ENCODE measurements around the gene SASH3. TPM values are rescaled to one million over a fixed set of nuclear protein-coding genes. Genes with fewer than 3 reads are reported as not detected.

Gene SASH3
- total and polyA plus RNA-seq, 8 donors: 2.3 to 62.9 (median 4.1) TPM

DNA sequence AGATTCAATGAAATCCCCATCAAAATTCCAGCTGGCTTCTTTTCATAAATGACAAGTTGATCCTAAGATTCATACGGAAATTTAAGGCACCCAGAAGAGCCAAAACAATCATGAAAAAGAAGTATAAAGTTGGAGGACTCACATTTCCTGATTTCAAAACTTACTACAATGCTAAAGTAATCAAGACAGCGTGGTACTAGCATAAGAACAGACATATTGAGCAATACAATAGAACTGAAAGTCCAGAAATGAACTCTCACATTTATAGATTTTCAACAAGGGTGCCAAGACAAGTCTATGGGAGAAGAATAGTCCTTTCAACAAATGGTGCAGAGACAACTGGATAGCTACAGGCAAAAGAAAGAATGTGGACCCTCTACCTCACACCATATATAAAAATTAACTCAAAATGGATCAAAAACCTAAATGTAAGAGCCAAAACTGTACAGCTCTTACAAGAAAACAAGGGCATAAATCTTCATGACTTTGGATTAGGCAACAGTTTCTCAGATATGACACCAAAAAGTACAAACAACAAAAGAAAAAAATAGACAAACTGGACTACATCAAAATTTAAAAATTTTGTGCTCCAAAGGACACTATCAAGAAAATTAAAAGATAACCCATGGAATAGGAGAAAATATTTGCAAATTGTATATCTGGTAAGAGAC is 28.5 kb downstream of the SASH3 start:
- intact Hi-C loops (cut with DNase I): no loop called here
- H3K36me3 ChIP-seq: peaks cover 0 to 32% of the 10 kb centered on the region in 2 donors
- no peaks in the 10 kb centered on the region for H3K27me3 ChIP-seq
- no peaks in the 10 kb centered on the region for H3K9me3 ChIP-seq
- TF ChIP-seq, protein P1, sequence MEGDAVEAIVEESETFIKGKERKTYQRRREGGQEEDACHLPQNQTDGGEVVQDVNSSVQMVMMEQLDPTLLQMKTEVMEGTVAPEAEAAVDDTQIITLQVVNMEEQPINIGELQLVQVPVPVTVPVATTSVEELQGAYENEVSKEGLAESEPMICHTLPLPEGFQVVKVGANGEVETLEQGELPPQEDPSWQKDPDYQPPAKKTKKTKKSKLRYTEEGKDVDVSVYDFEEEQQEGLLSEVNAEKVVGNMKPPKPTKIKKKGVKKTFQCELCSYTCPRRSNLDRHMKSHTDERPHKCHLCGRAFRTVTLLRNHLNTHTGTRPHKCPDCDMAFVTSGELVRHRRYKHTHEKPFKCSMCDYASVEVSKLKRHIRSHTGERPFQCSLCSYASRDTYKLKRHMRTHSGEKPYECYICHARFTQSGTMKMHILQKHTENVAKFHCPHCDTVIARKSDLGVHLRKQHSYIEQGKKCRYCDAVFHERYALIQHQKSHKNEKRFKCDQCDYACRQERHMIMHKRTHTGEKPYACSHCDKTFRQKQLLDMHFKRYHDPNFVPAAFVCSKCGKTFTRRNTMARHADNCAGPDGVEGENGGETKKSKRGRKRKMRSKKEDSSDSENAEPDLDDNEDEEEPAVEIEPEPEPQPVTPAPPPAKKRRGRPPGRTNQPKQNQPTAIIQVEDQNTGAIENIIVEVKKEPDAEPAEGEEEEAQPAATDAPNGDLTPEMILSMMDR (IDR thresholded peaks at IDR 0.05): no peak
- DNase-seq: no peak
- no peak overlapping the region for H3K4me3 ChIP-seq
- peak overlapping the region in 1 of 2 donors; percentile 64 for H3K27ac ChIP-seq
- H3K4me1 ChIP-seq: peaks cover 0 to 17% of the 10 kb centered on the region in 2 donors
- ATAC-seq: peak; percentile 57

DNA sequence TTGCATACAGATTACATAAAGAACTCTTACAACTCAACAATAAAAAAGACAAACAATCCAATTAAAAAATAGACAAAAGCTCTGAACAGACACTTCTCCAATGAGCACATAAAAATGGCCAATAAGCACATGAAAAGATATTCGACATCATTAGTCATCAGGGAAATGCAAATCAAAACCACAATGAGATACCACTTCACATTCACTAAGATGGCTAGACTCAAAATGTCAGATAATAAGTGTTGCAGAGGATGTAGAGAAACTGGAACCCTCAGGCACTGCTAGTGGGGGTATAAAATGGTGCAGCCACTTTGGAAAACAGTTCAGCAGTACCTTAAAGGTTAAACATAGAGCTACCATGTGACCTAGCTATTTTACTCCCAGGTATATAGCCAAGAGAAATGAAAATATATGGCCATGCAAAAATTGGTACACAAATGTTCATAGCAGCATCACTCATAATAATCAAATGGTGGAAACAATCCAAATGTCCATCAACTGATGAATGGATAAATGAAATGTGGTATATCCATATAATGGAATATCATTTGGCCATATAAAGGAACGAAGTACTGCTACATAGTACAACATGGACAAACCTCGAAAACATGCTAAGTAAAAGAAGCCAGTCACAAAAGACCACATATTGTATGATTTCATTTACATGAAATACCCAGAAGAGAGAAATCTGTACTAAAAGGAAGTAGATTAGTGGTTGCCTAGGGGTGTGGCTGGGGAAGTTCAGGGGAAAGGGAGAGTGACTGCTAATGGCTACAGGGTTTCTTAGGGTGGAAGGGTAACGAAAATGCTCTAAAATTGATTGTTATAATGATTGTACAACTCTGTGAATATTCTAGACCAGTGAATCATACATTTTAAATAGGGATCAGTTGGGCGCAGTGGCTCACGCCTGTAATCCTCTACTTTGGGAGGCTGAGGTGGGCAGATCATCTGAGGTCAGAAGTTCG is 29.4 kb downstream of the SASH3 start:
- H3K27me3 ChIP-seq: no peaks in the 10 kb centered on the region
- H3K4me1 ChIP-seq: peaks cover 0 to 17% of the 10 kb centered on the region in 2 donors
- DNase-seq: no peak
- H3K27ac ChIP-seq: peak overlapping the region in 1 of 2 donors; percentile 64
- no peaks in the 10 kb centered on the region for H3K9me3 ChIP-seq
- H3K4me3 ChIP-seq: no peak overlapping the region
- peak; percentile 28 for ATAC-seq
- intact Hi-C loops (cut with DNase I): no loop called here
- TF ChIP-seq, protein P1 (IDR thresholded peaks at IDR 0.05): no peak
- peaks cover 0 to 34% of the 10 kb centered on the region in 2 donors for H3K36me3 ChIP-seq

DNA sequence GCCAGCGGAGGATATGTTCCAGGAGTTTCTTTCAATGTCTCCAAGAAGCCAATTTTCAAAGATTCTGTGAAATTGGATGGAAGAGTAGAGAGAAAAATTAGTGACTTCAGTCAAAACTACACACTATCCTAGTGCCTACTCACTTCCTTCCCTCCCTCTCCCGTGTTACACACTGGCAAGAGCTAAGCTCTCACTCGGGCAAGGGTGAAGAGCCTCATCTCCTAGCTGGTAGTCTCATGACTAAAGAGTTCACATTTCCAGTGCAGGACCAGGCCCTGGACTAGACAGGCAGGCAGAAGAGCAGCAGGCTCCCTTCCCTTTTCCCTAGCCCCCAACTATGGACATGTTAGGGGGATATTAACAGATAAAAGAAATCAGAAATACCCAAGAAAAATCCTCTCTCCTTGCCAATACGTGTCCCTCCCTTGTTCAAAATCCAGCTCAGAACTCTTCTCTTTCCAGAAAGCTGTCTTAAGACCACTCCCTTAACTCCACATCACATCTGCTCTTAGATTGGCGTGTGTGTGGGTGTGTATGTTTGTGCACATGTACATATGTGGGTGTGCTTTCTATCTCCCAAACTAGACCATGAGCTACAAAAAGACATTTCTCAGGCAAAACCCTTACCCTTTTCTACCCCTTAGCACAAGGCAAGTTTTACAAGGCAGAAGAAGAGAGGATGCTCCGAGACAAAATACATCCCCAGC is 34.1 kb downstream of the SASH3 start:
- H3K27me3 ChIP-seq: no peaks in the 10 kb centered on the region
- H3K36me3 ChIP-seq: peaks cover 0 to 20% of the 10 kb centered on the region in 2 donors
- intact Hi-C loops (cut with DNase I): no loop called here
- H3K27ac ChIP-seq: no peak overlapping the region
- ATAC-seq (peak; percentile 55), DNase-seq (no peak)
- H3K4me1 ChIP-seq: peaks cover 0 to 4% of the 10 kb centered on the region in 2 donors
- no peaks in the 10 kb centered on the region for H3K9me3 ChIP-seq
- no peak overlapping the region for H3K4me3 ChIP-seq
- TF ChIP-seq, protein P1 (IDR thresholded peaks at IDR 0.05): no peak

DNA sequence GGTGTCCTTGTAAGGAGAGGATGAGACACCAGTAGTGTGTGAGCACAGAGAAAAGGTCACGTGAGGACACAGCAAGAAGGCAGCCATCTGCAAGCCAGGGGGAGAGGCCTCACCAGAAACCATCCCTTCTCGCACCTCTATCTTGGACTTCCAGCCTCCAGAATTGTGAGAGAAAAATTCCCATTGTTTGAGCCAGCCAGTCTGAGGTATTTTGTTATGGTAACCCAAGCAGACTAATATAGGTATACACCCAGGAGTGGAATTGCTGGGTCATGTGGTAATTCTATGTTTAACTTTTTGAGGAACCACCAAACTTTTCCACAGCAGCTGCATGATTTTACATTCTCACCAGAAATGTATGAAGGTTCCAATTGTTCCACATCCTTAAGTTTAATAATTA is 38.4 kb downstream of the SASH3 start:
- DNase-seq: no peak
- no peak for ATAC-seq
- TF ChIP-seq, protein P1 (IDR thresholded peaks at IDR 0.05): no peak
- peaks cover 0 to 3% of the 10 kb centered on the region in 2 donors for H3K36me3 ChIP-seq
- no peaks in the 10 kb centered on the region for H3K4me1 ChIP-seq
- H3K4me3 ChIP-seq: no peak overlapping the region
- intact Hi-C loops (cut with DNase I): no loop called here
- H3K27me3 ChIP-seq: no peaks in the 10 kb centered on the region
- no peak overlapping the region for H3K27ac ChIP-seq
- H3K9me3 ChIP-seq: no peaks in the 10 kb centered on the region
